Esophagus muscularis mucosa (tissue), 4 donors: ENCODE data around the gene KAZN. TPM values are rescaled to one million over a fixed set of nuclear protein-coding genes. Genes with fewer than 3 reads are reported as not detected.

Experiments used
- DNase-seq: peaks from one replicate; pipeline ENCODE4 v3.0.0-alpha.2; 2017; ENCODE audit errors: extremely low spot score
- H3K27ac ChIP-seq, 4 donors: fragments of 200-600 bp; sonication (generic); replicated peaks in 1 of 4; 1 replicate in 3 of 4; 2 replicates in 1 of 4; pipeline ENCODE4 v1.5.1; 2016 to 2019; ENCODE audit warnings: mild to moderate bottlenecking in 1 of 4
- H3K27me3 ChIP-seq, 4 donors: fragments of 200-600 bp; sonication (generic); one replicate each; pipeline versions ENCODE4 v1.5.1 to v1.6.0; 2016 to 2019
- H3K36me3 ChIP-seq, 4 donors: fragments of 200-600 bp; sonication (generic); one replicate each; pipeline ENCODE4 v1.5.1; 2016 to 2019
- H3K4me1 ChIP-seq, 4 donors: fragments of 200-600 bp; sonication (generic); one replicate each; pipeline ENCODE4 v1.5.1; 2016 to 2019
- H3K4me3 ChIP-seq, 4 donors: fragments of 200-600 bp; sonication (generic); 1 replicate in 2 of 4; 2 replicates in 2 of 4; pipeline ENCODE4 v1.5.1; 2016 to 2019; ENCODE audit warnings: mild to moderate bottlenecking in 4 of 4, moderate library complexity in 1 of 4
- H3K9me3 ChIP-seq, 4 donors: fragments of 200-600 bp; sonication (generic); 1 replicate in 3 of 4; 2 replicates in 1 of 4; pipeline ENCODE4 v1.5.1; 2016 to 2019
- EP300 ChIP-seq: sonication (generic); formaldehyde crosslinking; IDR thresholded peaks from one replicate; pipeline ENCODE4 v1.6.1; 2017; ENCODE audit warnings: antibody characterized with exemption
- POLR2A ChIP-seq: fragments of 450-650 bp; IDR thresholded peaks from one replicate; pipeline ENCODE4 v1.6.1; 2017; ENCODE audit warnings: antibody characterized with exemption, moderate library complexity, mild to moderate bottlenecking, low read depth
- POLR2AphosphoS5 ChIP-seq, 2 donors: sonication (generic); formaldehyde crosslinking; IDR thresholded peaks; one replicate each; pipeline ENCODE4 v1.6.1; 2017; ENCODE audit warnings: antibody characterized with exemption in 2 of 2
- WGBS: methylation state at CpG from one replicate; pipeline ENCODE4 v1.1.5; 2018; 5-methylcytosine and 5-hydroxymethylcytosine counted together
- intact Hi-C: fragments of 100-400 bp; cut with DNase I; formaldehyde crosslinking; loops from one replicate; pipeline ENCODE4 v1.15.1; 2023
- total RNA-seq, 4 donors: library from RNA; depleted of rRNA; stranded (reverse); fragments of >200 nt; gene quantifications; one replicate each; pipeline versions ENCODE4 v1.1.0 to v1.2.1, GENCODE V29; 2016
- TF ChIP-seq, protein P1 (sequence below), 3 experiments: fragments of 200-600 bp in 2 of 3; fragments of 450-650 bp in 1 of 3; sonication (generic) in 2 of 3; IDR thresholded peaks; one replicate each; pipeline ENCODE4 v1.5.1; 2017 to 2019; ENCODE audit warnings: antibody characterized with exemption in 3 of 3, mild to moderate bottlenecking in 2 of 3, moderate library complexity in 1 of 3

KAZN gene
- total RNA-seq, 4 donors from 2014 or later, result 9.9 to 14.1 (median 11.9) TPM

DNA sequence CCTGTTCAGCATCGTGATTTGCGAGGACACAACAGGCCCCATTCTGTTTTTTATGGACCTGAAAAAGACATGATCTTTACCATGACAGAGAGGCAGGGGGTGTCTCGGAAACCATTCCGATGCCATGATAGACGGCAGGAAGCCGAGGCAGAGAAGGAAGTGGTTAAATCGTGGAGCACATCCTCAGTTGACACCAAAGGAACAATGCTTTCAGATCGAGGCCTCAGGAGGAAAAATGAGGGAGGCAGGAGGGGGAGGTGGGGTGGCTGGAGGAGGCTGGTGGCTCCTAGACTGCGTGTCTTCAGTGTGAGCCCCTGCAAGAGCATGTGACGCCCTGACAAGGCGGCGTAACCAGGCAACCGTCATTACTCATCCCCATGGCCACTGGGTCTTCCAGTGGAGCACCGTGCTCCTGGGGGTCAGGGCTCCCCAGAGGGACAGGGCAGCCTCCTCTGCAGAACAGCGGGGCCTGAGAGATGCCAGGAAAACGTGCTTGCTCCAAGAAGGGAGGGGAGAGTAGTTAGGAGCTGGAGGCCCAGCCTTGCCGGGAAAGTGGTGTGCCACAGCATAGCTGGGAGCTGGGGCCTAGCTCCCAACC is 382.2 kb downstream of the KAZN start:
- no peaks in the 10 kb centered on the region for H3K36me3 ChIP-seq
- TF ChIP-seq, protein P1, sequence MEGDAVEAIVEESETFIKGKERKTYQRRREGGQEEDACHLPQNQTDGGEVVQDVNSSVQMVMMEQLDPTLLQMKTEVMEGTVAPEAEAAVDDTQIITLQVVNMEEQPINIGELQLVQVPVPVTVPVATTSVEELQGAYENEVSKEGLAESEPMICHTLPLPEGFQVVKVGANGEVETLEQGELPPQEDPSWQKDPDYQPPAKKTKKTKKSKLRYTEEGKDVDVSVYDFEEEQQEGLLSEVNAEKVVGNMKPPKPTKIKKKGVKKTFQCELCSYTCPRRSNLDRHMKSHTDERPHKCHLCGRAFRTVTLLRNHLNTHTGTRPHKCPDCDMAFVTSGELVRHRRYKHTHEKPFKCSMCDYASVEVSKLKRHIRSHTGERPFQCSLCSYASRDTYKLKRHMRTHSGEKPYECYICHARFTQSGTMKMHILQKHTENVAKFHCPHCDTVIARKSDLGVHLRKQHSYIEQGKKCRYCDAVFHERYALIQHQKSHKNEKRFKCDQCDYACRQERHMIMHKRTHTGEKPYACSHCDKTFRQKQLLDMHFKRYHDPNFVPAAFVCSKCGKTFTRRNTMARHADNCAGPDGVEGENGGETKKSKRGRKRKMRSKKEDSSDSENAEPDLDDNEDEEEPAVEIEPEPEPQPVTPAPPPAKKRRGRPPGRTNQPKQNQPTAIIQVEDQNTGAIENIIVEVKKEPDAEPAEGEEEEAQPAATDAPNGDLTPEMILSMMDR (IDR thresholded peaks at IDR 0.05), result no peak
- TF ChIP-seq POLR2AphosphoS5 (IDR thresholded peaks at IDR 0.05), result no peak
- TF ChIP-seq POLR2A, result no peak
- no peak for TF ChIP-seq EP300
- H3K27me3 ChIP-seq, result no peaks in the 10 kb centered on the region
- no peak for DNase-seq
- intact Hi-C loops, result no loop called here
- H3K9me3 ChIP-seq, result no peaks in the 10 kb centered on the region
- WGBS, result 62% methylated on average over 17 of the region's 17 CpGs
- H3K27ac ChIP-seq, result no peak overlapping the region
- no peak overlapping the region for H3K4me3 ChIP-seq
- H3K4me1 ChIP-seq, result peaks cover 0 to 6% (median 3%) of the 10 kb centered on the region in 4 donors

DNA sequence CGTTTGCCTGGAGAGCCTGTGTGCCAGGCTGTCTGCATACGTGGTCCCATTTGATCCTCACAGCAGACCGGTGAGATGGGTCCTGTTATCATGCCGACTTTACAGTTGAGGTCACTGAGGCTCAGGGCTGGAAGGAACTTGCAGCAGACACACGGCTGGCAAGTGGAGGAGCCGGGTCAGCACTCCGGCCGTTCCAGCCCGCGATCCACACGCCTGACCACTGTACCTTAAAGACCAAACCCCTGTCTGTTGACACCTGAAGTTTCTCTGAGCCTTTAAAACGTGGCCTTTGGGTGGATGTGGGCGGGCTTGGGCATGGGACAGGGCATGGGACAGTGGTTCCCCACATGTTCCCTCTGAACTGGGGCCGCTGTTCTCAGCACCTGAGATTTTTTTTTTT is 383.5 kb downstream of the KAZN start:
- no peak for DNase-seq
- no peaks in the 10 kb centered on the region for H3K27me3 ChIP-seq
- TF ChIP-seq POLR2A (no peak), POLR2AphosphoS5 (IDR thresholded peaks at IDR 0.05) (no peak), EP300 (no peak)
- TF ChIP-seq, protein P1 (IDR thresholded peaks at IDR 0.05), result no peak
- no peak overlapping the region for H3K4me3 ChIP-seq
- H3K27ac ChIP-seq, result no peak overlapping the region
- H3K36me3 ChIP-seq, result no peaks in the 10 kb centered on the region
- intact Hi-C loops, result no loop called here
- H3K4me1 ChIP-seq, result peaks cover 0 to 6% (median 3%) of the 10 kb centered on the region in 4 donors
- 91% methylated on average over 14 of the region's 14 CpGs for WGBS
- no peaks in the 10 kb centered on the region for H3K9me3 ChIP-seq

DNA sequence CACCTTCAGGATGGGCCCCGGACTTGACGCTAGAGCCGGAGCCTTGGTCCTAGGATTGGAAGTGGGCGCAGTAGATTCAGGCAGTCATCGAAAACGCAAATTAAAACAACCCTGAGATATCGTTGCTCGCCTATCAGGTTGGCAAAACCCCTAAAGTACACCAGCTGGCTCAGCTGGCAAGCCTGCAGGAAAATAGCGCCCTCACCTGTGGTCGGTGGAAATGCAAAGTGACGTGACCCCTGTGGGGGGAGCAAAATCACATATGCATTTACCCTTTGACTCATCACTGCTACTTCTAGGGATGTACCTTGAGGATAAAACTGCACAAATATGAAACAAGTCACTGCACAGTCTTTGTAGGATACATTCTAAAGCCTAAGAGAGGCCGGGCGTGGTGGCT is 384.8 kb downstream of the KAZN start:
- no peak overlapping the region for H3K27ac ChIP-seq
- peaks cover 0 to 12% (median 8%) of the 10 kb centered on the region in 4 donors for H3K4me1 ChIP-seq
- H3K4me3 ChIP-seq, result no peak overlapping the region
- intact Hi-C loops, result no loop called here
- no peak for TF ChIP-seq POLR2A
- TF ChIP-seq, protein P1 (IDR thresholded peaks at IDR 0.05), result no peak
- no peak for TF ChIP-seq POLR2AphosphoS5 (IDR thresholded peaks at IDR 0.05)
- no peak for TF ChIP-seq EP300
- H3K9me3 ChIP-seq, result no peaks in the 10 kb centered on the region
- 91% methylated on average over 6 of the region's 13 CpGs for WGBS
- no peak for DNase-seq
- H3K27me3 ChIP-seq, result no peaks in the 10 kb centered on the region
- H3K36me3 ChIP-seq, result no peaks in the 10 kb centered on the region

DNA sequence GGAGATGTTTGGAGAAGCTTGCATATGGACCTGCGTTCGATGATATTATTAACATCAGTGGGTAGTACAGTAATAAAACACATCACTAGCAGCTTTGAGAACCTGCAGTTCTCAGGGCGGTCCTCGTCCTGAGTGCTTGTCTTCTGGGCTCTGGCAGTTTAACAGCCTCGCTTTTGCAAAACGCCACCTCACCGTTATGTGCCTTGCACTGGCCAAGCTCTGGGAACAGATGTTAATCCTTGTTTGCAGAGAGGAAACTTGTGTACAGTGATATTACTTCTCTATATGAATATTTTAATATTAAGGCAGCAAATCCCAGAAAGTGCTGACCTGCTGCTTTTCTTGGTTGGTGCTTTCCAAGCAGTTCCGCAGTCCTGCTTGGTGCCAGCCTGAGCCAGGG is 387.7 kb downstream of the KAZN start:
- H3K4me3 ChIP-seq, result no peak overlapping the region
- no peaks in the 10 kb centered on the region for H3K9me3 ChIP-seq
- H3K4me1 ChIP-seq, result peaks cover 0 to 9% (median 8%) of the 10 kb centered on the region in 4 donors
- no peak overlapping the region for H3K27ac ChIP-seq
- no peak for TF ChIP-seq POLR2AphosphoS5 (IDR thresholded peaks at IDR 0.05)
- no peak for TF ChIP-seq POLR2A
- no peak for TF ChIP-seq EP300
- TF ChIP-seq, protein P1 (IDR thresholded peaks at IDR 0.05), result no peak
- intact Hi-C loops, result no loop called here
- no peaks in the 10 kb centered on the region for H3K27me3 ChIP-seq
- 96% methylated on average over 8 of the region's 8 CpGs for WGBS
- DNase-seq, result no peak
- no peaks in the 10 kb centered on the region for H3K36me3 ChIP-seq
